ENCODE results near the gene LCMT2.

LCMT2 gene

GRCh38 chr15:43280996-43281395 lies 49.4 kb downstream of the LCMT2 start:
- Histone ChIP-seq H3K9me2 (replicated peaks; ENCODE audit: control insufficient read depth, low read length) (no peaks in the 10 kb centered on the region), H3K27ac (ENCODE audit: low read depth, low read length) (no peak overlapping the region), H3K4me2 (ENCODE audit: low read length) (no peak overlapping the region), H3K27me3 (ENCODE audit: control insufficient read depth, low read length) (0 out of 2 replicates have a peak, but pooled peaks cover 2% of the 10 kb centered on the region), H3K9me3 (ENCODE audit: control insufficient read depth, insufficient read depth, low read length) (no peaks in the 10 kb centered on the region), H3K36me3 (ENCODE audit: control insufficient read depth, low read length) (no peaks in the 10 kb centered on the region), H3K4me3 (ENCODE audit: low read length) (no peak overlapping the region), H3F3A (ENCODE audit: control insufficient read depth, insufficient read depth) (no peaks in the 10 kb centered on the region), H4K20me1 (ENCODE audit: control insufficient read depth, insufficient read depth, low read depth, low read length) (no peaks in the 10 kb centered on the region), H3K4me1 (ENCODE audit: control insufficient read depth, low read length) (no peaks in the 10 kb centered on the region), H3K79me2 (ENCODE audit: control insufficient read depth, low read length) (no peaks in the 10 kb centered on the region)
- TF ChIP-seq EZH2phosphoT487 (IDR thresholded peaks at IDR 0.05; ENCODE audit: borderline replicate concordance, low read length) (no peak), CTCF (IDR thresholded peaks at IDR 0.05; ENCODE audit: low read depth, low read length, poor library complexity, severe bottlenecking) (no peak)

- H3K9me2 ChIP-seq (replicated peaks; ENCODE audit: control insufficient read depth, low read length): no peaks in the 10 kb centered on the region
- TF ChIP-seq EZH2phosphoT487 (IDR thresholded peaks at IDR 0.05; ENCODE audit: borderline replicate concordance, low read length): no peak
- no peak for TF ChIP-seq CTCF (IDR thresholded peaks at IDR 0.05; ENCODE audit: low read depth, low read length, poor library complexity, severe bottlenecking)
- no peaks in the 10 kb centered on the region for H3K36me3 ChIP-seq (ENCODE audit: control insufficient read depth, low read length)
- no peak overlapping the region for H3K4me2 ChIP-seq (ENCODE audit: low read length)
- H3K9me3 ChIP-seq (ENCODE audit: control insufficient read depth, insufficient read depth, low read length): no peaks in the 10 kb centered on the region
- no peak overlapping the region for H3K27ac ChIP-seq (ENCODE audit: low read depth, low read length)
- no peak overlapping the region for H3K4me3 ChIP-seq (ENCODE audit: low read length)
- H3F3A ChIP-seq (ENCODE audit: control insufficient read depth, insufficient read depth): no peaks in the 10 kb centered on the region
- H3K27me3 ChIP-seq (ENCODE audit: control insufficient read depth, low read length): no peaks in the 10 kb centered on the region
- no peaks in the 10 kb centered on the region for H4K20me1 ChIP-seq (ENCODE audit: control insufficient read depth, insufficient read depth, low read depth, low read length)
- no peaks in the 10 kb centered on the region for H3K4me1 ChIP-seq (ENCODE audit: control insufficient read depth, low read length)
- H3K79me2 ChIP-seq (ENCODE audit: control insufficient read depth, low read length): no peaks in the 10 kb centered on the region
Observed at GRCh38 chr15:43279496-43279895, 50.9 kb downstream of the LCMT2 start.

GRCh38 chr15:43278869-43279268 lies 51.5 kb downstream of the LCMT2 start:
- Histone ChIP-seq H3K36me3 (ENCODE audit: control insufficient read depth, low read length) (no peaks in the 10 kb centered on the region), H4K20me1 (ENCODE audit: control insufficient read depth, insufficient read depth, low read depth, low read length) (no peaks in the 10 kb centered on the region), H3F3A (ENCODE audit: control insufficient read depth, insufficient read depth) (no peaks in the 10 kb centered on the region), H3K27ac (ENCODE audit: low read depth, low read length) (no peak overlapping the region), H3K4me2 (ENCODE audit: low read length) (no peak overlapping the region), H3K79me2 (ENCODE audit: control insufficient read depth, low read length) (no peaks in the 10 kb centered on the region), H3K9me2 (replicated peaks; ENCODE audit: control insufficient read depth, low read length) (no peaks in the 10 kb centered on the region), H3K4me1 (ENCODE audit: control insufficient read depth, low read length) (no peaks in the 10 kb centered on the region), H3K9me3 (ENCODE audit: control insufficient read depth, insufficient read depth, low read length) (no peaks in the 10 kb centered on the region), H3K4me3 (ENCODE audit: low read length) (no peak overlapping the region), H3K27me3 (ENCODE audit: control insufficient read depth, low read length) (no peaks in the 10 kb centered on the region)
- TF ChIP-seq CTCF (IDR thresholded peaks at IDR 0.05; ENCODE audit: low read depth, low read length, poor library complexity, severe bottlenecking) (no peak), EZH2phosphoT487 (IDR thresholded peaks at IDR 0.05; ENCODE audit: borderline replicate concordance, low read length) (no peak)

- H3K79me2 ChIP-seq (ENCODE audit: control insufficient read depth, low read length): no peaks in the 10 kb centered on the region
- no peak overlapping the region for H3K27ac ChIP-seq (ENCODE audit: low read depth, low read length)
- no peaks in the 10 kb centered on the region for H3K4me1 ChIP-seq (ENCODE audit: control insufficient read depth, low read length)
- H3K4me2 ChIP-seq (ENCODE audit: low read length): no peak overlapping the region
- no peak overlapping the region for H3K4me3 ChIP-seq (ENCODE audit: low read length)
- H3K9me3 ChIP-seq (ENCODE audit: control insufficient read depth, insufficient read depth, low read length): no peaks in the 10 kb centered on the region
- H3K9me2 ChIP-seq (replicated peaks; ENCODE audit: control insufficient read depth, low read length): no peaks in the 10 kb centered on the region
- no peaks in the 10 kb centered on the region for H3F3A ChIP-seq (ENCODE audit: control insufficient read depth, insufficient read depth)
- H4K20me1 ChIP-seq (ENCODE audit: control insufficient read depth, insufficient read depth, low read depth, low read length): no peaks in the 10 kb centered on the region
- no peaks in the 10 kb centered on the region for H3K27me3 ChIP-seq (ENCODE audit: control insufficient read depth, low read length)
- TF ChIP-seq EZH2phosphoT487 (IDR thresholded peaks at IDR 0.05; ENCODE audit: borderline replicate concordance, low read length): no peak
- no peaks in the 10 kb centered on the region for H3K36me3 ChIP-seq (ENCODE audit: control insufficient read depth, low read length)
Observed at GRCh38 chr15:43277901-43278300, 52.5 kb downstream of the LCMT2 start.
